ENCODE measurements around the gene CACNG6. TPM values are rescaled to one million over a fixed set of nuclear protein-coding genes. Genes with fewer than 3 reads are reported as not detected.
A peak's percentile ranks its signal among the peaks of the same experiment; 100 is the strongest.

CACNG6 gene
- total RNA-seq, 1 experiment from 2014 or later: not detected

DNA sequence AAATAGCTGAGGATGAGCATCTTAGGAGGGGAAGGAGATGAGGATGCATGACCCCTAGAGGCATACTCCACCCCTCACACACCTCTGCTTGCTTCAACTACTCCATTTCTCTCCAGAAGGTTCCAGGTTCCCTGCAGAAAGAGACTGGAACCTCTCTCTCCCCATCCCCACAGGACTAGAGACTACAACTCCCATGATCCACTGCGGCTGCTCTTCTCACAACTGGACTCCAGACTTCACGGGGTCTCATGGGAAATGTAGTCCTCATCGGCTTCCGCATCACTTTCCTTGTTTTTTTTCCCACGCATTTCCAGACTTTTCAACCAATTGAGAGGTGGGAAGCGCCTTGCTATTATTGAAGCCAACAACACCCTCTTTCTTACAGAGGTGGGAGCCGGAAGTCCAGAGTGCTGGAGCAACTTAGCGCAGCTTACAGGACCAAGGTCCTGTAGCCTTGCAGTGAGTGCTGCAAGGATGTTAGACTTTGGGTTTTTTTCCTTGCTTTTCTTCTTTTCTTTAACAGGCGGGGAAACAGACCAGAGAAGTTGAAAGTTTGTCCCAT, 13.9 kb upstream of the CACNG6 start:
- no peak overlapping the region for H3K27ac ChIP-seq (ENCODE audit: low read length)
- DNase-seq (peak; percentile 91), ATAC-seq (peak; percentile 12)
- ChIA-PET CTCF (interaction anchor here (0.5 kb wide), 1 partner anchor 28 kb away, joined by 7 read pairs; no protein-coding TSS in a partner anchor), POLR2A (ENCODE audit: unreplicated experiment) (no interaction called here)
- 0 out of 2 replicates have a peak overlapping the region, but pooled peaks have one; percentile 12 for H3K4me3 ChIP-seq (ENCODE audit: low read length)
- H3K4me1 ChIP-seq (ENCODE audit: insufficient read depth, low read length): peaks cover 24% of the 10 kb centered on the region
- no peaks in the 10 kb centered on the region for H4K20me1 ChIP-seq (ENCODE audit: low read length)
- peak overlapping the region; percentile 100 for H3K4me2 ChIP-seq (ENCODE audit: low read length)
- no peaks in the 10 kb centered on the region for H3K9me2 ChIP-seq (replicated peaks; ENCODE audit: low read length)
- H3K27me3 ChIP-seq (ENCODE audit: low read length): no peaks in the 10 kb centered on the region
- TF ChIP-seq EZH2 (IDR thresholded peaks at IDR 0.05; ENCODE audit: low read length, unreplicated experiment) (no peak), EZH2phosphoT487 (IDR thresholded peaks at IDR 0.05; ENCODE audit: borderline replicate concordance, low read length) (no peak)
- TF ChIP-seq, protein P1, sequence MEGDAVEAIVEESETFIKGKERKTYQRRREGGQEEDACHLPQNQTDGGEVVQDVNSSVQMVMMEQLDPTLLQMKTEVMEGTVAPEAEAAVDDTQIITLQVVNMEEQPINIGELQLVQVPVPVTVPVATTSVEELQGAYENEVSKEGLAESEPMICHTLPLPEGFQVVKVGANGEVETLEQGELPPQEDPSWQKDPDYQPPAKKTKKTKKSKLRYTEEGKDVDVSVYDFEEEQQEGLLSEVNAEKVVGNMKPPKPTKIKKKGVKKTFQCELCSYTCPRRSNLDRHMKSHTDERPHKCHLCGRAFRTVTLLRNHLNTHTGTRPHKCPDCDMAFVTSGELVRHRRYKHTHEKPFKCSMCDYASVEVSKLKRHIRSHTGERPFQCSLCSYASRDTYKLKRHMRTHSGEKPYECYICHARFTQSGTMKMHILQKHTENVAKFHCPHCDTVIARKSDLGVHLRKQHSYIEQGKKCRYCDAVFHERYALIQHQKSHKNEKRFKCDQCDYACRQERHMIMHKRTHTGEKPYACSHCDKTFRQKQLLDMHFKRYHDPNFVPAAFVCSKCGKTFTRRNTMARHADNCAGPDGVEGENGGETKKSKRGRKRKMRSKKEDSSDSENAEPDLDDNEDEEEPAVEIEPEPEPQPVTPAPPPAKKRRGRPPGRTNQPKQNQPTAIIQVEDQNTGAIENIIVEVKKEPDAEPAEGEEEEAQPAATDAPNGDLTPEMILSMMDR (conservative IDR thresholded peaks at IDR 0.05; ENCODE audit: low read depth, low read length): no peak
- intact Hi-C loops (cut with micrococcal nuclease): loop anchor here (10.0 kb wide), 1 partner anchor 73 kb away; the partner anchor contains the start of gene CACNG7
- no peak overlapping the region for H3K9ac ChIP-seq (ENCODE audit: low read length)
- H3F3A ChIP-seq (ENCODE audit: low read length, unreplicated experiment): peaks cover 7% of the 10 kb centered on the region
- no TSS peak for BruUV-seq (replicated peaks)
- H2AFZ ChIP-seq (ENCODE audit: low read length): 0 out of 2 replicates have a peak overlapping the region, but pooled peaks have one; percentile 21
- H3K36me3 ChIP-seq (ENCODE audit: low read depth, low read length): no peaks in the 10 kb centered on the region
- H3K79me2 ChIP-seq (ENCODE audit: low read length): peaks cover 14% of the 10 kb centered on the region
- no peaks in the 10 kb centered on the region for H3K9me3 ChIP-seq (ENCODE audit: low read length)

DNA sequence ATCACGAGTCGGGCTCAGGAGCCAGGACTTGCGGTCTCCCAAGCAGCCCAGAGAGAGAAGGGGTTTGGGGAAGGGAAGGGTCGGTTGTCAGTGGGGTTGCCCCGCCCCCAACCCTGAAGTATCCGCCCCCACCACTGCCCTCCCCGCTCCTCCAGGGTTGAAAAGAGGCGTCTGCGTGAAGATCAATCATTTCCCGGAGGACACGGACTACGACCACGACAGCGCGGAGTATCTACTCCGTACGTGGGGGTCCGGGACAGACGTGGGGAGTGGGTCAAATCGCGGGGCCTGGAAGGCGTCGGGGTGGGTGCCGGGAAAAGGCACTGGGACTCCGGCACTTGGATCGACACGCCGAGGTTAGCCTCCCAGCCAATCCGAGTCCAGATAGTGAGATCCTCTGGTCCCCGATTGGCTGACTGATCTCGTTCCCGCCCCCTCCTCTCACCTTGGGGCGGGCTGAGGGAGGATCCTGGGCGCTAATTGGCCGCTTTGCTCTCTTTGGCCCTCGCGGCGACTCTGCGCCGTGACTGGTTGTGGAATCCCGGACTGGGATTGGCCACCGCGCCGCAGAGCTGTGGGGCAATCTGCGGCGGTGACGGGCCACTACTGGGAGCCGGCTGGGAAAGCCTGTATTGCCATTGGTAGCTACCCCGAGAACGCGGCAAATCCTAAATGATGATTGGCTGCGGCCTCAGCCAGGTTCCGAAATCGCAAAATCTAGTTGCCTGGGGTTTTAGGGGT, 13.3 kb upstream of the CACNG6 start:
- TF ChIP-seq, protein P1 (conservative IDR thresholded peaks at IDR 0.05; ENCODE audit: low read depth, low read length): no peak
- TF ChIP-seq EZH2 (IDR thresholded peaks at IDR 0.05; ENCODE audit: low read length, unreplicated experiment) (no peak), EZH2phosphoT487 (IDR thresholded peaks at IDR 0.05; ENCODE audit: borderline replicate concordance, low read length) (no peak)
- H3K27me3 ChIP-seq (ENCODE audit: low read length): no peaks in the 10 kb centered on the region
- H3K4me2 ChIP-seq (ENCODE audit: low read length): peak overlapping the region; percentile 100
- no peaks in the 10 kb centered on the region for H4K20me1 ChIP-seq (ENCODE audit: low read length)
- no peak overlapping the region for H3K9ac ChIP-seq (ENCODE audit: low read length)
- no TSS peak for BruUV-seq (replicated peaks)
- no peak for ATAC-seq
- no peaks in the 10 kb centered on the region for H3K36me3 ChIP-seq (ENCODE audit: low read depth, low read length)
- H3K9me2 ChIP-seq (replicated peaks; ENCODE audit: low read length): no peaks in the 10 kb centered on the region
- CTCF ChIA-PET: no interaction called here
- H3F3A ChIP-seq (ENCODE audit: low read length, unreplicated experiment): peaks cover 7% of the 10 kb centered on the region
- peak; percentile 44 for DNase-seq
- no peak overlapping the region for H2AFZ ChIP-seq (ENCODE audit: low read length)
- peaks cover 25% of the 10 kb centered on the region for H3K4me1 ChIP-seq (ENCODE audit: insufficient read depth, low read length)
- no peak overlapping the region for H3K27ac ChIP-seq (ENCODE audit: low read length)
- POLR2A ChIA-PET (ENCODE audit: unreplicated experiment): no interaction called here
- peak overlapping the region; percentile 23; the same call in 1 of the 2 replicates for H3K4me3 ChIP-seq (ENCODE audit: low read length)
- peaks cover 14% of the 10 kb centered on the region for H3K79me2 ChIP-seq (ENCODE audit: low read length)
- no peaks in the 10 kb centered on the region for H3K9me3 ChIP-seq (ENCODE audit: low read length)
- intact Hi-C loops (cut with micrococcal nuclease): loop anchor here (10.0 kb wide), 1 partner anchor 73 kb away; the partner anchor contains the start of gene CACNG7
